SH-SY5Y (cell line): ENCODE results near the gene TKTL1.

ENCODE experiments used
- GATA2 ChIP-seq: IDR thresholded peaks from 2 replicates; pipeline ENCODE4 v1.6.1; 2011; ENCODE audit warnings: mild to moderate bottlenecking, low read depth, low read length
- GATA3 ChIP-seq: IDR thresholded peaks from 2 replicates; pipeline ENCODE4 v1.6.1; 2011; ENCODE audit warnings: low read depth, mild to moderate bottlenecking, low read length, moderate library complexity

GRCh38 chrX:154370300-154371016 is 74.9 kb downstream of the TKTL1 start:
- TF ChIP-seq GATA2 (no peak), GATA3 (no peak)
